GM06990 (cell line): Measurements from ENCODE around the gene NEMP2.
A peak's percentile ranks its signal among the peaks of the same experiment; 100 is the strongest.
"Not testable (repeated sequence)": the region's sequence is repeated elsewhere in the genome, so short reads cannot be mapped to it uniquely, and the experiment has no call there.

Experiments
- DNase-seq: peaks from one replicate; pipeline ENCODE4 v3.0.0-alpha.2; 2011; ENCODE audit not compliant: insufficient read length; ENCODE audit errors: extremely low read depth
- H3K27me3 ChIP-seq: replicated peaks from 2 replicates; pipeline ENCODE4 v1.6.0; 2011; ENCODE audit warnings: low read length; ENCODE audit not compliant: control insufficient read depth, insufficient read depth
- H3K36me3 ChIP-seq: 2 replicates; pipeline ENCODE4 v1.5.1; 2011; ENCODE audit warnings: low read length; ENCODE audit not compliant: control insufficient read depth, insufficient read depth
- H3K4me3 ChIP-seq: replicated peaks from 2 replicates; pipeline ENCODE4 v1.5.1; 2011; ENCODE audit warnings: low read depth, mild to moderate bottlenecking, control low read depth, low read length
- CTCF ChIP-seq: IDR thresholded peaks from 2 replicates; pipeline ENCODE4 v1.5.1; 2011; ENCODE audit warnings: low read length, control low read depth, mild to moderate bottlenecking, inconsistent platforms; ENCODE audit not compliant: insufficient read depth, poor library complexity, severe bottlenecking

Gene NEMP2

GRCh38 chr2:190517468-190517867 is 17.1 kb downstream of the NEMP2 start:
- no peak for DNase-seq
- no peak for TF ChIP-seq CTCF
- no peaks in the 10 kb centered on the region for H3K27me3 ChIP-seq
- no peak overlapping the region for H3K4me3 ChIP-seq
- H3K36me3 ChIP-seq, result no peaks in the 10 kb centered on the region

DNA sequence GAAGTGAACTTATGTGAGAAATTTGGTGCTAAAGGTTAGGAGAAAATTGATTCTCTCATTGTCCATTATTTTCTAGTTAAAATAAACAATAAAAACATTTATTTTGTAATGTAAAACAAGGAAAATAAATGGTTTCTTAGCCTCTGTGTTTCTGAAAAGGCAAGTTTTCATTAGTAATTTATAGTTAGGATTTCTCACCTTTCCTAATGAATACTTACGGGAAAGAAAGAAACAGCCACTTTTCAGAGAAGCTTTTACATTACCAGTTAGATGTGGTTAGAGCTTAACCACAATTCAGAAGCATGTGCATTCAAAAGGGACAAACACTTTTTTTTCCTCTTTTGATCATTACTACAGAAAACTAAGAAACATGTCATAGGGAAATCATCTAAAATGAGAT is 18.8 kb downstream of the NEMP2 start:
- no peaks in the 10 kb centered on the region for H3K36me3 ChIP-seq
- H3K4me3 ChIP-seq, result no peak overlapping the region
- DNase-seq, result no peak
- TF ChIP-seq CTCF, result no peak
- no peaks in the 10 kb centered on the region for H3K27me3 ChIP-seq

- no peaks in the 10 kb centered on the region for H3K27me3 ChIP-seq
- DNase-seq, result no peak
- no peak for TF ChIP-seq CTCF
- H3K36me3 ChIP-seq, result peaks cover 2% of the 10 kb centered on the region; the same call in 1 of the 2 replicates
- H3K4me3 ChIP-seq, result no peak overlapping the region
Measured at GRCh38 chr2:190514676-190515075, 19.8 kb downstream of the NEMP2 start.

DNA sequence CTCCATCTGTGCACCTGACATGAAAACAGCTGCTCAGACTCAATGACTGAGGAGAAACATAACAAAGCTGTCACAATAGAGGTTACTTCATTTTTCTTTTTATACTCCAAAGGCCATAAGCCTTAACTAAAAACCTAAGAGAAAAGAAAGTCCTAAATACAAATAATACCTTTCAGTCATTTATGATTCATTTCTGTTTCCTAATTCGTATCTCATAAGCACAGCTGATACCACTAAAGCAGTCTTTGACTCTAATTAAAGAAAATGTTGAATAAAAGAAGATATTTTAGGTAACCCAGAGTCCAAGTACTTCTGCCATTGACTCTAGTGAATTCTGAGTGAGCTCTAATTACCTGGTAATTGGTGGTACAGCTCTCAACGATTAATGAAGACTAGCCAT is 20.6 kb downstream of the NEMP2 start:
- peaks cover 4% of the 10 kb centered on the region; the same call in 1 of the 2 replicates for H3K36me3 ChIP-seq
- no peaks in the 10 kb centered on the region for H3K27me3 ChIP-seq
- TF ChIP-seq CTCF, result no peak
- DNase-seq, result peak; percentile 33
- H3K4me3 ChIP-seq, result no peak overlapping the region

DNA sequence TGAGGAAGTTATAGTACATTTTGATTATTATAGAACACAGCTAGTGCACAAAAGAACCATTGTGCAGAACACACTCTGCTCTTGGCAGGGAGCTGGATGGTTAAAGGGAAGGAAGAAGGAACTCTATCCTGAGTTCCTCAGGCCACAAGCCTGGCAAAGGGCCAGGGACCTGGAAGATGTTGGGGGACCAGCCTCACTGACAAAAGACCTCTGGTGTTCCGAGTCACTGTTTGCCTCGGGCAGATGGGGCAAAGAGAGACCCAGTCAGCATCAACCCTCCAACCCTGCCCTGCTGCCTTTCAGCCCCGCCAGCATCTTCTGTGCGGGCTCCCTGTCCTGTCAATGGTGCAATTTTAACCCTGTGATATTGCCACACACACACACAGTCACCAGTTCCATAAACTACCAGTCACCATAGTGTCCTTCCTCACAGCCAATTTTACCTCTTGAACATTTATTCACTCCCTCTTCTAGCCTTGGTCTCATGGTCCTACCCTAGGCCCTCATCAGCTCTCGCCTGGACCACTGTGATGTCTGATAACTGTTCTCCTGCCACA is 21.9 kb downstream of the NEMP2 start:
- H3K27me3 ChIP-seq, result no peaks in the 10 kb centered on the region
- no peak for TF ChIP-seq CTCF
- no peak for DNase-seq
- peaks cover 7% of the 10 kb centered on the region for H3K36me3 ChIP-seq
- H3K4me3 ChIP-seq, result no peak overlapping the region

GRCh38 chr2:190511104-190511503 is 23.4 kb downstream of the NEMP2 start:
- Histone ChIP-seq H3K27me3 (no peaks in the 10 kb centered on the region), H3K36me3 (peaks cover 8% of the 10 kb centered on the region), H3K4me3 (no peak overlapping the region)
- TF ChIP-seq CTCF, result peak; percentile 27
- no peak for DNase-seq

GRCh38 chr2:190509895-190510294 is 24.6 kb downstream of the NEMP2 start:
- not testable (repeated sequence) for DNase-seq, H3K4me3 ChIP-seq, H3K36me3 ChIP-seq, H3K27me3 ChIP-seq
